IPS-11a (cell line): ENCODE data around the gene CYP1A2.

Experiments used
- H3K4me3 ChIP-seq: one replicate; pipeline ENCODE4 v1.5.1; 2013; ENCODE audit warnings: low read depth, low read length, control low read depth

Gene CYP1A2

DNA sequence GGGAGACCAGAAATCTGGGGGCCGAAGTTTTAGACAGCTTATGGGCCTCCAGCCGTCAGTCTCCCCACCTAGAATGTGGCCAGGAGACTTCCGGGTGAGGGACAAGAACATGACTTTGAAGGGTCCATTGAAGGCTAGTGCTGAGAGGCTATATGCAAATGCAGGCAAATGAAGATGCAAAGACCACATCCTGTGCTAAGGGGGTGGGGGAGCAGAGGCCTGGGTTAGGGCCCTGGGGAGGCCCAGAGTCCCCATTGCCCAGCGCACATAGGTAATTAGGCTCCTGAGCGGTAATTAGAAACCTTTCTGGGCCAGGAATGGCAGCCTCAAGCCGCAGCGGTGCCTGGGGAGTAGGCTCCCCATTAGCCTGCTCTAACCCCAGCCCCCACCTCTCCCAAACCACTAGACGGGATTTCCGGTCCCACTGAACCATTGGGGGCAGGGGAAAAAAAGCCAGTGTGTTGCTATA, 40.1 kb downstream of the CYP1A2 start:
- no peak overlapping the region for H3K4me3 ChIP-seq

GRCh38 chr15:74789171-74789631, 40.6 kb downstream of the CYP1A2 start:
- no peak overlapping the region for H3K4me3 ChIP-seq

DNA sequence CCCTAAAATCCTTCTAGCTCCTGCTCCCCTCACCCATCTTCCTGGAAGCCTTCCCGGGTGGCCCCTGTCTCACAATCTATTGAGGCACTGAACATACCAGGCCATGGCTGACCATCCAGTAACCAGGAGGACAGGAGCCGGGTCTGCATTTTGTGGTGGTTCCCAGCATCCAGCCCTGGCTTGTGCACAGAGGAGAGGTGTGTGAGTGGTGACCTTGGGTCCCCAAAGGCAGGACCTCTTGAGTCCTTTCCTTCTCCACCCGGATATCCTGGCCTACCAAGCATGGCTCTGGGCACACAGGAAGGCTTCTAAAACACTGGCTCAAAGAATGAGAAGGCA, 41.1 kb downstream of the CYP1A2 start:
- H3K4me3 ChIP-seq, result no peak overlapping the region

DNA sequence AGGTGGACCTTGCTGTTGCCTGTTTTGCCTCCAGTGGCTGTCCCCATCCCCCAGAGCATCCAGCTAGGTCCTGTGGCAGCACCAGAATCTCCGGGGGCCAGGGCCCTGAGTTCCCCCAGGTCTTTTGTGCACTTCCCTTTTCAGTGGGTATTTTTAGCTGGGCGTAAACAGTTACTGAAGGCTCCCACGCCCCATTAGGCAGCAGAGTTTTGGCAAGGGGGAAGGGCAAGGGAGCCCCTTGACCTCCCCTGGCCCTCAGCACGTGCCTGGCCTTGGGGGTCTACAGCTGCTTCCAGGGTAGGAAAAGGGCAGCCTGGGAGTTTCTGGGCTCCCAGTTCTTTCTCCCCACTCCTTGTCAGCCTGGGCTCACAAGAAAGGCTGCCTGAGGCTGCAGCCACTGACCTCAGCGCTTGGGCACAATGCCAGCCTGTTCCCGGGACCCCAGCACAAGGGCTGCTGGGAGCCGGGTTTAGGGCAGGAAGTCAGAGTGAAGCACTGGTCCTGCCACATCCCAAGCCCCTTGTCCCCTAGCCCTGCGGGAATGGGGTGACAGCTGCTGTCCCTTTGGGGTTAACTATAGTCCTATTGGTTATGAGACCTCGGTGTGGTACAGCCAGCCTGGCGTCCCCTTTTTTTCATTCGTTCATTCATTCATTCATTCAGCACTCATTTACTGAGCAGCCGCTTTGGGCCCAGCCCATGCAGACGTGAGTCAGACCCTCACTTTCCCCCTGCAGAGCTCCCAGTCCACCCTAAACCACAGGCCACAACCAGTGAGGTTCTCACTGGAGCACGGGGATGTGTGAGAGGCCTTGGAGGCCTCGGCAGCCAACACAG, 41.7 kb downstream of the CYP1A2 start:
- H3K4me3 ChIP-seq, result no peak overlapping the region

DNA sequence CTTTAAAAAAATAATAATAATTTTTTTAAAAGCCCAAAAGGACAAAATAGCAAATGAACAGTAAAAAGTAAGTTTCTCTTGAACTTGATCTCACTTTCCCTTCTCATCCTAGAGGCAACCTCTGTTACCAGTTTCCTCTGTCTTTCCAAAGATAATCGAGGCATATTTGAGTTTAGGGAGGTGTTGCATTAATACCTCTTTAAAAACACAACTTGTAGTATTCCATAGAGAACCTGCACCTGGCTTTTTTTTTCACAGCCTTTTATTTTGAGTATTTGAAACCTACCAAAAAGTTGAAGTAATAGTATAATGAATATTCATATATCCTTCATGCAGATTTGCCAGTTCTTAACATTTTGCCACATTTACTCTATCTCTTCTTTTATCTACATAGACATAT, 42.4 kb downstream of the CYP1A2 start:
- H3K4me3 ChIP-seq, result no peak overlapping the region

DNA sequence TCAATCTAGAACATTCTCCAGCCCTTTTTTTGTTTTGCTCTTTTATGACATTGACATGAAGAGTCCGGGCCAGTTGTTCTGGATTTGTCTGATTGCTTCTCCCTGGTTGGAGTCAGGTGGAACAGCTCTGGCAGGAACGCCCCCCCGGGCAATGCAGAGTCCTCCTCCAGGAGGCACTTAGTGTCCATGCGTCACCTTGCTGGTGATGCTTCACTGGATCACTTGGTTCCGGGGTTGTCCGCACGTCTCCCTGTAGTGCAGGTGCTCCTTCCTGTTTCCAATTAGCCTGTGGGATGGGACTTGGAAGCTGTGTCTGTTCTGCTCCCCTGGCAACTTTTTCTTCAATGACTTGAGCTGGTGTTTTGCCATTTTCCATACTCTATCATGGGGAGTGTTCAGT, 43.0 kb downstream of the CYP1A2 start:
- H3K4me3 ChIP-seq, result no peak overlapping the region

DNA sequence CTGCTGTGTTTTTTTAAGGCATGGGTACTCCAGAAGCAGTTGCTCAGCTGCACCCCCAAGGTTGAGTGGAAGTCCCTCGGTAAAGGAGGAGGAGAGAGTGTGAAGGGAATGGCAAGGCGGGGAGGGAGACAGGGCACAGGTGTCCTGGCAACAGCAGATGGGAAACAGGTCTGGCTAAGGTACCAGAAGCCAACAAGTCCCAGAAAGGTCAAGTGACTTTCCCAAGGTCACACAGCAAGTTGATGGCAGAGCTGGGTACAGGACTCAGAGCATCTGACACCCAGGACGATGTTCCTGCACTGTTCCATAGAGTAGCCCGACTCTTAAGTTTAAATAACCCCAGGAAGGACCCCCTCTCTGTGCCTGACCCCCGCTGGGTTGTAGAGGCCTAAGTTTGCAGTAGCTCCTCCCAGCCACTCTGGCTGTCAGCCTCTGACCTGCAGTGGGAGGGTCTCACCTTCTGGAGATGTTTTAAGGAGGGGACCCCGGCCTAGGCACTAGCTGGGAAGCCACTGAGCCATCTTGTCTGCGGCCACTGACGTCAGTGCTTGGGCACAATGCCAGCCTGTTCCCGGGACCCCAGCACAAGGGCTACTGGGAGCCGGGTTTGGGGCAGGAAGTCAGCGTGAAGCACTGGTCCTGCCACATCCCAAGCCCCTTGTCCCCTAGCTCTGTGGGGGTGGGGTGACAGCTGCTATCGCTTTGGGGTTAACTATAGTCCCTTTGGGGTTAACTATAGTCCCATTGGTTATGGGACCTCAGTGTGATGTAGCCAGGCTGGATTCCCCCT, 43.8 kb downstream of the CYP1A2 start:
- H3K4me3 ChIP-seq, result no peak overlapping the region

- H3K4me3 ChIP-seq, result no peak overlapping the region
Measured at GRCh38 chr15:74793135-74794028, 44.7 kb downstream of the CYP1A2 start.

- H3K4me3 ChIP-seq, result no peak overlapping the region
Measured at GRCh38 chr15:74794248-74794969, 45.8 kb downstream of the CYP1A2 start.

- no peak overlapping the region for H3K4me3 ChIP-seq
Measured at GRCh38 chr15:74794970-74795349, 46.3 kb downstream of the CYP1A2 start.

DNA sequence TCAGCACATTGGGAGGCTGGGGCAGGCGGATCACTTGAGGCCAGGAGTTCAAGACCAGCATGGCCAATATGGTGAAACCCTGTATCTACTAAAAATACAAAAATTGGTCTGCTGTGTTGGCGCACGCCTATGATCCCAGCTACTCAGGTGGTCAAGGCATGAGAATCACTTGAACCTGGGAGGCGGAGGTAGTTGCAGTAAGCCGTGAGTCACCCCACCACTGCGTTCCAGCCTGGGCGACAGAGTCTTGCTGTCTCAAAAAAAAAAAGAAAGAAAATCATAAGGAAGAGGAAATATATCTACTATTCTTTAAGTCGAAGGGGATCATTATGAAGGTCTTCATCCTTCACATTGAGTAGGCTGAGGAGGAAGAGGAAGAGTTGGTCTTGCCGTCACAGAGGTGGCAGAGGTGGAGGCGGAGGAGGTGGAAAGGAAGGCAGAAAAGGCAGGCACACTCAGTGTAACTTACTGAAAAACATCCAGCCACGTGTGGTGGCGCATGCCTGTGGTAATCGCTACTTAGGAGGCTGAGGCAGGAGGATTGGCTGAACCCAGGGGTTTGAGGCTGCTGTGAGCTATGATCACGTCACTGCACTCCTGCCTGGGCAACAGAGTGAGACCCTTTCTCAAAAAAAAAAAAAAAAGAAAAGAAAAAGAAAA, 47.5 kb downstream of the CYP1A2 start:
- no peak overlapping the region for H3K4me3 ChIP-seq

DNA sequence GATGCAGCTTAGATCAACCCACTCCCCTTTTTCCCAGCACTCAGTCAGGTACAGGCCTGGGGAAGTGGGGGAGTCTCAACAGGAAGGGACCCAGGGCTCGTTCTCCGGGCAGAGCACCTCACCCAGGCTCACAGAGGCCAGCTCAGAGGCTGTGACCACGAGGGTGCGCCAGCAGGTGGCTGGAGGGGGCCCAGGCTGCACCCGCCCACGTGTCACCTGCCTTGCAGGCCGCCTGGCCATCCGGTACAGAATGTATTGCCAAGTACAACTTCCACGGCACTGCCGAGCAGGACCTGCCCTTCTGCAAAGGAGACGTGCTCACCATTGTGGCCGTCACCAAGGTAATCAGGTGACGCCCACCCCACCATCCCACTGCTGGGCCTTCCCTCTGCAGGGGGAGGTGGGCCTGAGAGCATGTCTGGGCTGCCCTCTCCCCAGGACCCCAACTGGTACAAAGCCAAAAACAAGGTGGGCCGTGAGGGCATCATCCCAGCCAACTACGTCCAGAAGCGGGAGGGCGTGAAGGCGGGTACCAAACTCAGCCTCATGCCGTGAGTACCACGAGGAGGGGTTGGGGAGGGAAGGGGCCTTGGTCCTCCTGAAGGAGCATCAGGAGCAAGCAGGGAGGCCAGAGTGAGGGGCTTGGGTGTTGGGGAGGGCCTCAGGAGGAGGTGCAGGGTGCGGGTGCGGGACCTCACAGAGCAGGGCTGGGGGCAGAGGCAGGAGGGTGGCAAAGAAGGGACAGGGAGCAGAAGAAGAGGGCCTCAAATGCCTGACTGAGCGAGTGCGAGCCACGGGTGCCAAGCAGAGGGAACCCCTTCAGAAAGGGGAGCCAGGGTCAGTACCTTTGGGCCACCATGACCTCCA, 50.0 kb downstream of the CYP1A2 start:
- no peak overlapping the region for H3K4me3 ChIP-seq

- H3K4me3 ChIP-seq, result no peak overlapping the region
Measured at GRCh38 chr15:74799255-74799855, 50.7 kb downstream of the CYP1A2 start.

- H3K4me3 ChIP-seq, result no peak overlapping the region
Measured at GRCh38 chr15:74799856-74800558, 51.4 kb downstream of the CYP1A2 start.

DNA sequence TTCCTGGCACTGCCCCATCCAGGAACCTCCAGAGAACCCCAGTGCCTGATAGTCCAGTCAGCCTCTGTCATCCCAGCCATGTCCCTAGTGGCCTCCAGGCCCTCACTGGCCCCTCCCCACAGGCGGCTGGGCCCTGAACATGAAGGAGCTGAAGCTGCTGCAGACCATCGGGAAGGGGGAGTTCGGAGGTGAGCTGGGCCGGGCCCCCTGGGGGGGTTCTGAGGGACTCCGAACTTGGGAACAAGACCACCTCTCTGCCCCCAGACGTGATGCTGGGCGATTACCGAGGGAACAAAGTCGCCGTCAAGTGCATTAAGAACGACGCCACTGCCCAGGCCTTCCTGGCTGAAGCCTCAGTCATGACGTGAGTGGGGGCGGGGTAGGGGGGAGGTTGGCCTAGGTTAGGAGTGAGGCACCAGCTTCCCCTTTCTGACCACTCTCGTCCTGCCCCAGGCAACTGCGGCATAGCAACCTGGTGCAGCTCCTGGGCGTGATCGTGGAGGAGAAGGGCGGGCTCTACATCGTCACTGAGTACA, 52.0 kb downstream of the CYP1A2 start:
- no peak overlapping the region for H3K4me3 ChIP-seq

GRCh38 chr15:74801311-74801997, 52.8 kb downstream of the CYP1A2 start:
- no peak overlapping the region for H3K4me3 ChIP-seq

GRCh38 chr15:74802290-74802689, 53.6 kb downstream of the CYP1A2 start:
- no peak overlapping the region for H3K4me3 ChIP-seq
